HG03439 (cell line): ENCODE results near the gene TSHR.
"Not testable (repeated sequence)": the region's sequence is repeated elsewhere in the genome, so short reads cannot be mapped to it uniquely, and the experiment has no call there.

ENCODE experiments used
- ATAC-seq: cut with Tn5 transposase; IDR thresholded peaks from one replicate; pipeline ENCODE4 v1.9.1; 2021; ENCODE audit warnings: mild to moderate bottlenecking, moderate library complexity; ENCODE audit not compliant: unreplicated experiment

Gene TSHR

GRCh38 chr14:81062816-81063215 lies 107.4 kb downstream of the TSHR start:
- peak; percentile 78 for ATAC-seq

DNA sequence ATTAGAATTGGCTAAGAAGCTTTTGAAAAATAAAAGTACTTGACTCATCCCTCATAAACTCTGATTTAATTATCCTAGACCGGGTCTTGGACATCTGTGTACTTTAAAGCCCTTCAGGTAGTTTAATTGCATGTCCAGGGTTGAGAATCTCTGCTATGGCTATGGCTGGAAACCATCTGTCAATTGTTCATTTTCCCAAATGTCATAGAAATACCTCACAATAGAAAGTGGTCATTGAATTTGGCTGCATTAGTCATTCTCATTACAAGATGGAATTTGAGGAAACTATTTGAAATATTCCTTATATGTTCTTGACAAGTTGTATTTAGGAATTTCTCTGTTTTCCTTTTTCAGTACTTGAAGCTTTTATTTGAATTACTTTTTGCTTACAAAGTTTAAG lies 111.3 kb downstream of the TSHR start:
- ATAC-seq: no peak

GRCh38 chr14:81067156-81067555 lies 111.7 kb downstream of the TSHR start:
- no peak for ATAC-seq

- ATAC-seq: no peak
Measured at GRCh38 chr14:81068176-81068782, 112.9 kb downstream of the TSHR start.

DNA sequence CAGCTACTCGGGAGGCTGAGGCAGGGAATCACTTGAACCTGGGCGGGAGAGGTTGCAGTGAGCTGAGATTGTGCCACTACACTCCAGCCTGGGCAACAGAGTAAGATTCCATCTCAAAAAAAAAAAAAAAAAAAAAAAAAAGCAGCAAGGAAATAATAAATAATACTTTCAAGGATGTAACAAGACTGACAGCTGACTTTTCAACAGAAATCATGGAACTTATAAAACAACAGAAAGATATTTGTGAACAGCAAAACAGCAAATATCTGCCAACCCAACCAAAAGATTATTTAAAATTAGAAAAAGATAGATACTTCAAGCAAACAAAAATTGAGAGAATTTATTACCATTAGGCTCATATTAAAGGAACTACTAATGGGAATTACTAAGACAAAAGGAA lies 115.1 kb downstream of the TSHR start:
- ATAC-seq: no peak

- ATAC-seq: no peak
Measured at GRCh38 chr14:81085596-81085995, 130.2 kb downstream of the TSHR start.

DNA sequence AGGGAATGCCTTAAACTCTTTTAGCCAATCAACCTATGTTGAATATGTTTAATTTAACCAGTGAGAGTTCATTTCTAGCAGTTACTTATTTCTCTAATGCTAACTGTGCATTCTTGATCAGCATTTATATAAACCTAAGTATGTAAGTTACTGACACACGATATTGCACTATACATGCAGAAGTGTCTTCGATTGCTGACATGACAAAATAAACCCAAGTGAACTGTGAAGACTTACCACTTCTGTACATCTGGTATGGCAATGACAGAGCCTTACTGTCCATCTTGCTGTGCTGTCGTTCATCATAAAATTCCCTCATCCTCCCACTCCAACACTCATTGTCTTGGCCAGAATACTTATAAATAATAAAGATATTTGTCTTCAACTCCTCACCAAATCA lies 131.8 kb downstream of the TSHR start:
- ATAC-seq: no peak

- no peak for ATAC-seq
Measured at GRCh38 chr14:81091139-81091538, 135.7 kb downstream of the TSHR start.

GRCh38 chr14:81091660-81092059 lies 136.2 kb downstream of the TSHR start:
- ATAC-seq: no peak

GRCh38 chr14:81093651-81094050 lies 138.2 kb downstream of the TSHR start:
- no peak for ATAC-seq

DNA sequence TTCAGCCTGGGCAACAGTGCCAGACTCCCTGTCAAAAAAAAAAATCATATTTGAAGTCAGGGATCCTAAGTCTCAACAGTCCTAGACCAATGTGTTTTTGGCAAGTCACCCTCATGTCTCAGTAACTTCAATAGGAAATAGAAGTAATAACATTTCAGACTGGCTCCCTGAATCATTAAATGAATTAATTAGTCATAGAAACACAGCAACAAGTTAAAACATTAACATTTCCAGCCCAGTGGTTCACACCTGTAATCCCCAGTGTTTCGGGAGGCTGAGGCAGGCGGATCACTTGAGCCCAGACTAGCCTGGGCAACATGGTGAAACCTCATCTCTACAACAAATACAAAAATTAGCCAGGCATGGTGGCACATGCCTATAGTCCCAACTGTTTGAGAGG lies 140.1 kb downstream of the TSHR start:
- no peak for ATAC-seq

- no peak for ATAC-seq
Measured at GRCh38 chr14:81096656-81097055, 141.2 kb downstream of the TSHR start.

DNA sequence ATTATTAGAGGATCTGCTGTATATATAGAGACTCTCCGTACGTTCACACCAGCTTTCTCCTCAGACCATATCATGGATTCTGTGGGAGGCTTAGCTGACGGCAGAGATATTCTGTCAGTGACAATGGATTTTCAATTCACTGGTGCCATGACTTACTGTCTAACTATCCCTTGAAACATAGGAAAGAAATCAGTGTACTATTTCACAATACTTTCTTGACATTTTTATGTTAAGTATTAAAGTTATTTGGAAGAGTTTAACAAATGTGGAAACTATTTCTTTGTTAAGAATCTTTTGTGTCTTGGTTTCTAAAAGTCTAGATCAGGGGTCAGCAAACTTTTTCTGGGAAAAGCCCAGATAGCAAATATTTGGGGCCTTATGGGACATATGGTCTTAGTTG lies 146.8 kb downstream of the TSHR start:
- ATAC-seq: no peak

DNA sequence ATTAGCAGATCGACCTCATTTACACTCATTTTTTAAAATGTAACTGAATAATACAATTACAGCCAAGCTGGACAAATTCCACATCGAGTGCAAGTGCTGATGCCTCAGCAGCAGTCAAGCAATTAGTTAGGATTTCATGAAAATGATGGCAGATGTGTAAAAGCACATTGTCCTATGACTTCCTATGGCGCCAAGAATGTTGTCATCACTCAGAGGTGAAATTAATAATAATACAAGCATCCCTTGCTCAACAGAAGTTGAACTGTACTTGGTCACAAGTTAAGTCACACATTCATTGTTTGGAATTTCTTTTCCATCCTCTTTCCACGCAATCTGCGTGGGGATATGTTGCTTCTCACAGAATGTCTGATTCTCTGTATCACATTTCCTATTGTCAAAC lies 148.0 kb downstream of the TSHR start:
- ATAC-seq: no peak

DNA sequence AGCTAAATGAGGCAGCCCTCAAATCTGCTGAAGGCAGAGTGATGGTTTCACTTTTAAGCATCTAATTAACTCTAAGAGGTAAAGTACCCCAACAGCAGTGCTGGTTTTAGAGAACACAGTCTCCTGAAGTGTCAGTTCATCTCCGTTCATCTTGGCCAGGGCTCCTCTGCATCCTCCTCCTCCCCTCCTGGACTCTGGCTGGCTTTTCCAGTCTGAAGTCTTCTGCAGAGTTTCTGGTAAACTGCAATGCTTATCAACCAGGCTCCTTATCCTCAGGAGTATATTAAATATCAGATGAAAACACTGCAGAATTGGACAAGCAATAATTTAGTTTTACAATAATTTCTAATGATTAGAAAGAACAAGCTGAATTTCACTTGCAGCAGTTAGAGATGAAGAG lies 150.0 kb downstream of the TSHR start:
- ATAC-seq: no peak

- ATAC-seq: no peak
Measured at GRCh38 chr14:81105961-81106360, 150.5 kb downstream of the TSHR start.

DNA sequence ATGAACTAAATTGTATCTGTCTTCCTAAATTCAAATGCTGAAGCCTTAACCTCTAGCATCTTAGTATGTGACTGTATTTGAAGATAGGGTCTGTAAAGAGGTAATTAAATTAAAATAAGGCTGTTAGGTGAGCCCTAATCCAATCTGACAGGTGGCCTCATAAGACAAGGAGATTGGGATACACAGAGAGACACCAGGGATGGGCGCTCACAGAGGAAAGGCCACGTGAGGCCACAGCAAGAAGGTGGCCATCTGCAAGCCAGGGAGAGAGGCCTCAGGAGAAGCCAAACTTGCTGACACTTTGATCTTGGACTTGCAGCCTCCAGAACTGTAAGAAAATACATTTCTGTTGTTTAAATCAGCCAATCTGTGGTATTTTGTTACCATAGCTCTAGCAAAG lies 154.8 kb downstream of the TSHR start:
- no peak for ATAC-seq

DNA sequence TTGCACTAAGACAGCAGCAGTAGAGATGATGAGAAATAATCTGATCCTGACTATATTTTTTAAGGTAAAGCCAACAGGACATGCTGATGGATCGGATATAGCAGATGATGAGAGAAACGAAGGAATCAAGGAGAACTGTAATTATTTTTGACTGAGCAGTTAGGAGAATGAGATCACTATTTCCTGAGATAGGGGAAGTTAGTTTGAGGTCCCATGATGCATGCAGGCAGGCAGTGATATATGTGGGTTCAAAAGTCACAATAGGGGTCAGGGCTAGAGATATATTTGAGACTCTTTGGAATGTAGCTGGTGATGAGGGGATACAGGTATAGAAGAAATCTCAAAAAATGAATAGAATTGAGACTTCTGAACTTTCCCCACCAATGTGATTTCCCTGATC lies 157.8 kb downstream of the TSHR start:
- ATAC-seq: no peak

- not testable (repeated sequence) for ATAC-seq
Measured at GRCh38 chr14:81113945-81114820, 158.8 kb downstream of the TSHR start.

DNA sequence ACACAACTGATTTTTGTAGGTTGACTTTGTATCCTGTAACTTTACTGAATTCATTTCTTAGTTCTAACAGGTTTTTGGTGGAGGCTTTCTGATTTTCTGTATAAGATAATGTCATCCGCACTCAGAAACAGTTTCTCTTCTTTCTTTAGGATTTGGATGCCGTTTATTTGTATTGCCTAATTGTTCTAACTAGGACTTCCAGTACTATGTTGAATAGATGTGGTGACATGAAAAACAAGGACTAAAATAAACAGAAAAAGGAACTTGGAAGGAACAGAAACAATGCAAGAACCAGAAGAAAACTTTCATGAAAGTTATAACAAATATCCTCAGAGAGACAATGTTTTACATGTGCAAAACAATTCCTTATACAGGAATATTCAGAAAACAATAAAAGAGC lies 165.1 kb downstream of the TSHR start:
- ATAC-seq: no peak

DNA sequence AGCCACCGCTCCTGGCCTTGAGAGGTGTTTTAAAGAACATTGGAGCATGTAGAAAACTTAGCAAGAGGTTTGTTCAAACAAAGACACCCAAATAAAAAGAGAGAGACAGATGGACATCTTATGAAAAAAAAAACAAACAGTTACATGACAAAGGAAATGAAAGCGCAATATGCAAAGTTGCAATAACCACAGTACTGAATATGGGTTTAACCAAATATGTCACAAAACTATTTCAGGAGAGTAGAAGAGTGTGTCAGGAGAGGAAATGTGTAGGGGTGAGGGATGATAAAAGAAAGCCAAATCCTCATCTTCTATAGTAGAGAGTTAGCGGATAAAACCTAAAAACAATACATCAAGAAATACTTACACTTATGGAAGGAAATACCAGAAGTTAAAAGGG lies 166.9 kb downstream of the TSHR start:
- ATAC-seq: peak; percentile 100

DNA sequence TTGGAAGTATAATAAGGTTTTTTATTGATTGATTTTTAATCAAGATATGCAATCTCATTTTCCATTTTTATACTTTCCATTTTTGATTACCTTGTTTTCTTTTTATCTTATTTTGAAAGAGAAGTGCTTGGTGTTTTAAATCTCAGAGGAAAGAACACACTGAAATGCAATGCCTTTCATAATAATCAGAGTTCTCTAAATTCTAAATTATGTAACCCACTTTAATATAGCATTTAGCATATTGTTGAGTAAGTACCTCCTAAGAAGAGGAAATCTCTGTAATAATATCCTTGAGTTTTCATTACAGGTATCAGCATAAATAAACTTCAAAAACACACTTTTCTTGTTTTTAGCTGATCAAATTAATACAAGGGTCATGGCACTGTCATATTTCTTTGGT lies 168.4 kb downstream of the TSHR start:
- ATAC-seq: no peak

GRCh38 chr14:81125536-81125935 lies 170.1 kb downstream of the TSHR start:
- ATAC-seq: no peak
